Neural cell (in vitro differentiated cells): Measurements from ENCODE around the gene DYNC2H1. TPM values are rescaled to one million over a fixed set of nuclear protein-coding genes. Genes with fewer than 3 reads are reported as not detected.

Experiments
- H2AFZ ChIP-seq: fragments of 200-600, 300-800 bp; sonication (generic), shearing (Covaris generic); 2 replicates; pipeline ENCODE4 v1.6.0; 2014; ENCODE audit warnings: low read depth, mild to moderate bottlenecking, antibody characterized with exemption, low read length, moderate library complexity
- H3F3A ChIP-seq: fragments of 200-600 bp; shearing (Covaris generic); 2 replicates; pipeline ENCODE4 v1.6.1; 2016; ENCODE audit warnings: mild to moderate bottlenecking, moderate library complexity, mixed read lengths, antibody characterized with exemption, low read length; ENCODE audit not compliant: insufficient read depth, poor library complexity, severe bottlenecking
- H3K27ac ChIP-seq: fragments of 200-600, 300-800 bp; sonication (generic), shearing (Covaris generic); 2 replicates; pipeline ENCODE4 v1.5.1; 2014; ENCODE audit warnings: mild to moderate bottlenecking, low read length, moderate library complexity
- H3K27me3 ChIP-seq: fragments of 300-800, 200-600 bp; sonication (generic), shearing (Covaris generic); 2 replicates; pipeline ENCODE4 v1.6.0; 2014; ENCODE audit warnings: mild to moderate bottlenecking, low read depth, low read length, moderate library complexity; ENCODE audit not compliant: insufficient read depth
- H3K36me3 ChIP-seq: fragments of 300-800, 200-600 bp; sonication (generic), shearing (Covaris generic); 2 replicates; pipeline ENCODE4 v1.5.1; 2014; ENCODE audit warnings: mild to moderate bottlenecking, antibody characterized with exemption, low read length, moderate library complexity; ENCODE audit not compliant: insufficient read depth
- H3K4me2 ChIP-seq: fragments of 300-800, 200-600 bp; sonication (generic), shearing (Covaris generic); 2 replicates; pipeline ENCODE4 v1.6.0; 2014; ENCODE audit warnings: mild to moderate bottlenecking, low read length
- H3K4me3 ChIP-seq: fragments of 300-800, 200-600 bp; sonication (generic), shearing (Covaris generic); 2 replicates; pipeline ENCODE4 v1.5.1; 2014; ENCODE audit warnings: mild to moderate bottlenecking, low read length, moderate library complexity
- H3K79me2 ChIP-seq: fragments of 200-600 bp; shearing (Covaris generic); replicated peaks from 2 replicates; pipeline ENCODE4 v1.6.0; 2014; ENCODE audit warnings: mild to moderate bottlenecking, low read length, moderate library complexity; ENCODE audit not compliant: insufficient read depth
- H3K9ac ChIP-seq: fragments of 300-800, 200-600 bp; sonication (generic), shearing (Covaris generic); 2 replicates; pipeline ENCODE4 v1.6.1; 2016; ENCODE audit warnings: mild to moderate bottlenecking, low read length, mixed read lengths
- H3K9me2 ChIP-seq: fragments of 200-600 bp; shearing (Covaris generic); 2 replicates; pipeline ENCODE4 v1.6.1; 2016; ENCODE audit warnings: mild to moderate bottlenecking, low read length, mixed read lengths; ENCODE audit not compliant: insufficient read depth
- H3K9me3 ChIP-seq: fragments of 200-600, 300-800 bp; sonication (generic), shearing (Covaris generic); 2 replicates; pipeline ENCODE4 v1.6.1; 2016; ENCODE audit warnings: mild to moderate bottlenecking, mixed run types, low read length, moderate library complexity, mixed read lengths
- H4K20me1 ChIP-seq: fragments of 200-600 bp; shearing (Covaris generic); 2 replicates; pipeline ENCODE4 v1.6.1; 2016; ENCODE audit warnings: mild to moderate bottlenecking, mixed run types; ENCODE audit not compliant: insufficient read depth
- EP300 ChIP-seq: fragments of 450-650 bp; conservative IDR thresholded peaks from 2 replicates; pipeline ENCODE4 v1.6.1; 2014; ENCODE audit warnings: antibody characterized with exemption, mild to moderate bottlenecking, moderate library complexity; ENCODE audit not compliant: poor library complexity, severe bottlenecking
- EZH2 ChIP-seq: fragments of 200-600, 300-800 bp; shearing (Covaris generic), sonication (generic); IDR thresholded peaks from 2 replicates; pipeline ENCODE4 v1.6.1; 2014; ENCODE audit warnings: antibody characterized with exemption, low read length, borderline replicate concordance, mild to moderate bottlenecking; ENCODE audit not compliant: insufficient read depth, poor library complexity, severe bottlenecking
- MXI1 ChIP-seq: fragments of 450-650 bp; conservative IDR thresholded peaks from 2 replicates; pipeline ENCODE4 v1.6.1; 2014; ENCODE audit warnings: antibody characterized with exemption, mild to moderate bottlenecking; ENCODE audit not compliant: poor library complexity, severe bottlenecking
- POLR2AphosphoS5 ChIP-seq: IDR thresholded peaks from 2 replicates; pipeline ENCODE4 v1.6.1; 2012
- RAD21 ChIP-seq: fragments of 450-650 bp; conservative IDR thresholded peaks from 2 replicates; pipeline ENCODE4 v1.6.1; 2014; ENCODE audit warnings: antibody characterized with exemption, mild to moderate bottlenecking, moderate library complexity
- SMC3 ChIP-seq: fragments of 450-650 bp; conservative IDR thresholded peaks from 2 replicates; pipeline ENCODE4 v1.6.1; 2014; ENCODE audit warnings: antibody characterized with exemption, mild to moderate bottlenecking, moderate library complexity; ENCODE audit not compliant: poor library complexity
- TAF1 ChIP-seq: IDR thresholded peaks from 2 replicates; pipeline ENCODE4 v1.6.1; 2012; ENCODE audit warnings: low read depth
- polyA plus RNA-seq: library from polyadenylated mRNA; depleted of rRNA; stranded (reverse); fragments of >200 nt; gene quantifications from 2 replicates; pipeline ENCODE4 v1.2.3, GENCODE V29; 2014
- TF ChIP-seq, protein P1 (sequence below): fragments of 450-650 bp; IDR thresholded peaks from 2 replicates; pipeline ENCODE4 v1.5.1; 2014; ENCODE audit warnings: antibody characterized with exemption, mild to moderate bottlenecking, moderate library complexity; ENCODE audit not compliant: poor library complexity, severe bottlenecking
- TF ChIP-seq, protein P2 (sequence below): IDR thresholded peaks from 2 replicates; pipeline ENCODE4 v1.6.1; 2012; ENCODE audit warnings: borderline replicate concordance

DYNC2H1 gene
- polyA plus RNA-seq, 1 donor from 2014 or later = 14.1 TPM

DNA sequence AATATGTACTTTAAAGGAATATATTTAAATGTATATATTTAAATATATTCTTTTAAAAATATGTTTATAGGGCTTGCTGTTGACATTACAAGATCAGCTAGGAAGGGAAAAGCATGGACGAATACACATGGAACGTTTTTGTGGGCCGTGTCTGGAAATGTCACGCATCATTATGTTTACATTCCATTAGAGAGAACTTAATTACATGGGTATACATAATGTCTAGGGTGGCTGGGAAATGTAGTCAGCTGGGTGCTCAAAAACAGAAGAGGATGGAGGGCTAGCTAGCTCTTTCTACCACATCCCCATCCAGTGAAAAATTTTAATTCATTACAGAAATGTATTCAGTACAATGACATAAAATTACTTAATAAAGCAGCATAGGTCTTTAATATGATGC, 371.2 kb downstream of the DYNC2H1 start:
- H3F3A ChIP-seq = no peaks in the 10 kb centered on the region
- no peaks in the 10 kb centered on the region for H3K36me3 ChIP-seq
- no peaks in the 10 kb centered on the region for H3K9me2 ChIP-seq
- no peaks in the 10 kb centered on the region for H3K9me3 ChIP-seq
- no peak overlapping the region for H3K4me2 ChIP-seq
- no peaks in the 10 kb centered on the region for H4K20me1 ChIP-seq
- H3K9ac ChIP-seq = no peak overlapping the region
- H3K27me3 ChIP-seq = no peaks in the 10 kb centered on the region
- H2AFZ ChIP-seq = no peak overlapping the region
- TF ChIP-seq, protein P1, sequence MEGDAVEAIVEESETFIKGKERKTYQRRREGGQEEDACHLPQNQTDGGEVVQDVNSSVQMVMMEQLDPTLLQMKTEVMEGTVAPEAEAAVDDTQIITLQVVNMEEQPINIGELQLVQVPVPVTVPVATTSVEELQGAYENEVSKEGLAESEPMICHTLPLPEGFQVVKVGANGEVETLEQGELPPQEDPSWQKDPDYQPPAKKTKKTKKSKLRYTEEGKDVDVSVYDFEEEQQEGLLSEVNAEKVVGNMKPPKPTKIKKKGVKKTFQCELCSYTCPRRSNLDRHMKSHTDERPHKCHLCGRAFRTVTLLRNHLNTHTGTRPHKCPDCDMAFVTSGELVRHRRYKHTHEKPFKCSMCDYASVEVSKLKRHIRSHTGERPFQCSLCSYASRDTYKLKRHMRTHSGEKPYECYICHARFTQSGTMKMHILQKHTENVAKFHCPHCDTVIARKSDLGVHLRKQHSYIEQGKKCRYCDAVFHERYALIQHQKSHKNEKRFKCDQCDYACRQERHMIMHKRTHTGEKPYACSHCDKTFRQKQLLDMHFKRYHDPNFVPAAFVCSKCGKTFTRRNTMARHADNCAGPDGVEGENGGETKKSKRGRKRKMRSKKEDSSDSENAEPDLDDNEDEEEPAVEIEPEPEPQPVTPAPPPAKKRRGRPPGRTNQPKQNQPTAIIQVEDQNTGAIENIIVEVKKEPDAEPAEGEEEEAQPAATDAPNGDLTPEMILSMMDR = no peak
- TF ChIP-seq EZH2 (no peak), RAD21 (no peak), EP300 (no peak), MXI1 (no peak)
- no peaks in the 10 kb centered on the region for H3K79me2 ChIP-seq
- no peak overlapping the region for H3K27ac ChIP-seq
- H3K4me3 ChIP-seq = no peak overlapping the region

DNA sequence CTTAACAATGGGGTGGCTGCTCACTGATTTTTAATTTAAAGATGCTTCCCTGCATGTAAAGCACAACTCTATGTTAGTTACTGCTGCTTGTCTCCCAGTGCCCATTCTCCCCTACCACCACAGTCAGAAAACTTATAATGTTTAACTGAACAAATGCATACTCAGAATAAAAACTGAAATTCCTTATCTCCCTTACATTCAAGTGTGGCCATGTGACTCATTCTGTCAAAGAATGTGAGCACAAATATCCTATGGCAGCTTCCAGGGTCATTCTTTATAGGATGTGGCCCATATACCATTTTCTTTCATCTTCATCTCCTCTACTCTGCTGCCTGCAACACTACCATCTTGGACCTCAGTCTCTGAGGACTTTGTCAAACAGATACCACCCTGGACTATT, 374.8 kb downstream of the DYNC2H1 start:
- Histone ChIP-seq H3F3A (no peaks in the 10 kb centered on the region), H3K9me3 (no peaks in the 10 kb centered on the region), H3K4me3 (no peak overlapping the region), H3K79me2 (no peaks in the 10 kb centered on the region), H3K36me3 (no peaks in the 10 kb centered on the region), H2AFZ (no peak overlapping the region), H3K9me2 (no peaks in the 10 kb centered on the region), H3K4me2 (no peak overlapping the region), H3K27ac (no peak overlapping the region), H3K27me3 (no peaks in the 10 kb centered on the region), H4K20me1 (no peaks in the 10 kb centered on the region), H3K9ac (no peak overlapping the region)
- TF ChIP-seq TAF1 (no peak), POLR2AphosphoS5 (no peak), SMC3 (no peak), MXI1 (no peak), RAD21 (no peak), EP300 (no peak), EZH2 (no peak)
- TF ChIP-seq, protein P2, sequence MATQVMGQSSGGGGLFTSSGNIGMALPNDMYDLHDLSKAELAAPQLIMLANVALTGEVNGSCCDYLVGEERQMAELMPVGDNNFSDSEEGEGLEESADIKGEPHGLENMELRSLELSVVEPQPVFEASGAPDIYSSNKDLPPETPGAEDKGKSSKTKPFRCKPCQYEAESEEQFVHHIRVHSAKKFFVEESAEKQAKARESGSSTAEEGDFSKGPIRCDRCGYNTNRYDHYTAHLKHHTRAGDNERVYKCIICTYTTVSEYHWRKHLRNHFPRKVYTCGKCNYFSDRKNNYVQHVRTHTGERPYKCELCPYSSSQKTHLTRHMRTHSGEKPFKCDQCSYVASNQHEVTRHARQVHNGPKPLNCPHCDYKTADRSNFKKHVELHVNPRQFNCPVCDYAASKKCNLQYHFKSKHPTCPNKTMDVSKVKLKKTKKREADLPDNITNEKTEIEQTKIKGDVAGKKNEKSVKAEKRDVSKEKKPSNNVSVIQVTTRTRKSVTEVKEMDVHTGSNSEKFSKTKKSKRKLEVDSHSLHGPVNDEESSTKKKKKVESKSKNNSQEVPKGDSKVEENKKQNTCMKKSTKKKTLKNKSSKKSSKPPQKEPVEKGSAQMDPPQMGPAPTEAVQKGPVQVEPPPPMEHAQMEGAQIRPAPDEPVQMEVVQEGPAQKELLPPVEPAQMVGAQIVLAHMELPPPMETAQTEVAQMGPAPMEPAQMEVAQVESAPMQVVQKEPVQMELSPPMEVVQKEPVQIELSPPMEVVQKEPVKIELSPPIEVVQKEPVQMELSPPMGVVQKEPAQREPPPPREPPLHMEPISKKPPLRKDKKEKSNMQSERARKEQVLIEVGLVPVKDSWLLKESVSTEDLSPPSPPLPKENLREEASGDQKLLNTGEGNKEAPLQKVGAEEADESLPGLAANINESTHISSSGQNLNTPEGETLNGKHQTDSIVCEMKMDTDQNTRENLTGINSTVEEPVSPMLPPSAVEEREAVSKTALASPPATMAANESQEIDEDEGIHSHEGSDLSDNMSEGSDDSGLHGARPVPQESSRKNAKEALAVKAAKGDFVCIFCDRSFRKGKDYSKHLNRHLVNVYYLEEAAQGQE = no peak
- TF ChIP-seq, protein P1 = no peak
